GM12878 (cell line): ENCODE results near the gene GRIK4.

Experiments
- BACH1 ChIP-seq: fragments of 450-650 bp; IDR thresholded peaks from 2 replicates; pipeline ENCODE4 v1.6.1; 2017; ENCODE audit warnings: mild to moderate bottlenecking, borderline replicate concordance
- BHLHE40 ChIP-seq, 2 experiments: fragments of 450-650 bp in 1 of 2; IDR thresholded peaks; 2 replicates each; pipeline ENCODE4 v1.6.1; 2011 to 2017; ENCODE audit warnings: low read depth in 2 of 2, borderline replicate concordance in 1 of 2, improper control_type of control experiment in 1 of 2, low read length in 1 of 2, mild to moderate bottlenecking in 1 of 2
- ETV6 ChIP-seq, 2 experiments: fragments of 450-650 bp in 1 of 2; IDR thresholded peaks in 1 of 2; conservative IDR thresholded peaks in 1 of 2; 2 replicates each; pipeline ENCODE4 v1.6.1; 2014; ENCODE audit warnings: antibody characterized with exemption in 1 of 2, borderline replicate concordance in 1 of 2, low read depth in 1 of 2, mild to moderate bottlenecking in 1 of 2, moderate library complexity in 1 of 2
- POLR2A ChIP-seq: IDR thresholded peaks from 2 replicates; pipeline ENCODE4 v1.6.1; 2011; ENCODE audit warnings: low read depth, mild to moderate bottlenecking, low read length
- SPI1 ChIP-seq: IDR thresholded peaks from 2 replicates; pipeline ENCODE4 v1.6.1; 2011; ENCODE audit warnings: low read depth, mild to moderate bottlenecking, low read length, moderate library complexity, borderline replicate concordance; ENCODE audit not compliant: insufficient read depth
- TF ChIP-seq, protein P1 (sequence below): fragments of 450-650 bp; IDR thresholded peaks from 2 replicates; pipeline ENCODE4 v1.6.1; 2016; ENCODE audit warnings: mild to moderate bottlenecking, moderate library complexity, borderline replicate concordance
- TF ChIP-seq, protein P2 (sequence below), 3 experiments: IDR thresholded peaks in 2 of 3; conservative IDR thresholded peaks in 1 of 3; 2 replicates each; pipeline ENCODE4 v1.5.1; 2011; ENCODE audit warnings: low read depth in 3 of 3, low read length in 3 of 3, mild to moderate bottlenecking in 3 of 3, control low read depth in 2 of 3, moderate library complexity in 2 of 3, inconsistent platforms in 1 of 3, mixed read lengths in 1 of 3; ENCODE audit not compliant: control insufficient read depth in 2 of 3, insufficient read depth in 1 of 3; ENCODE audit errors: extremely low read depth in 1 of 3
- TF ChIP-seq, protein P3 (sequence below): fragments of 450-650 bp; IDR thresholded peaks from 2 replicates; pipeline ENCODE4 v1.6.1; 2017; ENCODE audit warnings: mild to moderate bottlenecking
- TF ChIP-seq, protein P4 (sequence below): fragments of 450-650 bp; formaldehyde crosslinking; IDR thresholded peaks from 2 replicates; pipeline ENCODE4 v1.5.0; 2022; ENCODE audit warnings: mild to moderate bottlenecking, missing genetic modification characterization

DNA sequence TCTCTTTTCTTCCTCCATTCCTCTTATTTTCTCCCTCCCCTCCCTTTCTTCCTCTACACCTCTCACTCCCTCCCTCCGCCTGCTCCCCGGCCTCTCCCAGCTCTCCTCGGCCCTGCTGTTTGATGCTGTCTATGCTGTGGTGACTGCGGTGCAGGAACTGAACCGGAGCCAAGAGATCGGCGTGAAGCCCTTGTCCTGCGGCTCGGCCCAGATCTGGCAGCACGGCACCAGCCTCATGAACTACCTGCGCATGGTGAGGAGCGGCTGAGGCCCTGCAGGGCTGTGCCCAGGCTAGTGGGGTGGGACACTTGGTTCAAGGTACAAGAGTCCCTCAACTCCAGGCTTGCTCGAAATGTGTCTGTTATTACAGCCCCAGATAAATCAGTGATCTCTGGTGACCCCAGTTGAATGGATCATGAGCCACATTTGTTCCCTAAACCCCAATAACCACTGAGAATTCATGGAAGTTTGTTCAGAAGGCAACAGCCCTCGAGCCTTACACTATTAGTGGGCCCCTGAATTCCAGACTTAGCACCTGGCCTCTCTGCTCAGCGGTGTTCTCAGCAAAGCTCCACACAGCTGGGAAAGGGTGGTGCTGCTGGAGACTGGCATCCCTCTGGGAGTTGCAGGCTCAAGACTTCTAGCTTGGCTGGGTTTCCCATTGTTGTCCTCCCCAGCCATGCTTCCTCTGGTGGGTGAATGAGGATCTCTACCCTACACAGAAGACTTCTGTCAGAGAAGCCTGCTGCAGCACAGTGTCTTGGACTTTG is 362.6 kb downstream of the GRIK4 start:
- TF ChIP-seq BHLHE40 (IDR thresholded peaks at IDR 0.05; ENCODE audit: borderline replicate concordance in 1 of 2, low read depth in 2 of 2, low read length in 1 of 2), result no peak
- TF ChIP-seq SPI1, result no peak
- TF ChIP-seq, protein P1, sequence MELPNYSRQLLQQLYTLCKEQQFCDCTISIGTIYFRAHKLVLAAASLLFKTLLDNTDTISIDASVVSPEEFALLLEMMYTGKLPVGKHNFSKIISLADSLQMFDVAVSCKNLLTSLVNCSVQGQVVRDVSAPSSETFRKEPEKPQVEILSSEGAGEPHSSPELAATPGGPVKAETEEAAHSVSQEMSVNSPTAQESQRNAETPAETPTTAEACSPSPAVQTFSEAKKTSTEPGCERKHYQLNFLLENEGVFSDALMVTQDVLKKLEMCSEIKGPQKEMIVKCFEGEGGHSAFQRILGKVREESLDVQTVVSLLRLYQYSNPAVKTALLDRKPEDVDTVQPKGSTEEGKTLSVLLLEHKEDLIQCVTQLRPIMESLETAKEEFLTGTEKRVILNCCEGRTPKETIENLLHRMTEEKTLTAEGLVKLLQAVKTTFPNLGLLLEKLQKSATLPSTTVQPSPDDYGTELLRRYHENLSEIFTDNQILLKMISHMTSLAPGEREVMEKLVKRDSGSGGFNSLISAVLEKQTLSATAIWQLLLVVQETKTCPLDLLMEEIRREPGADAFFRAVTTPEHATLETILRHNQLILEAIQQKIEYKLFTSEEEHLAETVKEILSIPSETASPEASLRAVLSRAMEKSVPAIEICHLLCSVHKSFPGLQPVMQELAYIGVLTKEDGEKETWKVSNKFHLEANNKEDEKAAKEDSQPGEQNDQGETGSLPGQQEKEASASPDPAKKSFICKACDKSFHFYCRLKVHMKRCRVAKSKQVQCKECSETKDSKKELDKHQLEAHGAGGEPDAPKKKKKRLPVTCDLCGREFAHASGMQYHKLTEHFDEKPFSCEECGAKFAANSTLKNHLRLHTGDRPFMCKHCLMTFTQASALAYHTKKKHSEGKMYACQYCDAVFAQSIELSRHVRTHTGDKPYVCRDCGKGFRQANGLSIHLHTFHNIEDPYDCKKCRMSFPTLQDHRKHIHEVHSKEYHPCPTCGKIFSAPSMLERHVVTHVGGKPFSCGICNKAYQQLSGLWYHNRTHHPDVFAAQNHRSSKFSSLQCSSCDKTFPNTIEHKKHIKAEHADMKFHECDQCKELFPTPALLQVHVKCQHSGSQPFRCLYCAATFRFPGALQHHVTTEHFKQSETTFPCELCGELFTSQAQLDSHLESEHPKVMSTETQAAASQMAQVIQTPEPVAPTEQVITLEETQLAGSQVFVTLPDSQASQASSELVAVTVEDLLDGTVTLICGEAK, result no peak
- TF ChIP-seq, protein P2, sequence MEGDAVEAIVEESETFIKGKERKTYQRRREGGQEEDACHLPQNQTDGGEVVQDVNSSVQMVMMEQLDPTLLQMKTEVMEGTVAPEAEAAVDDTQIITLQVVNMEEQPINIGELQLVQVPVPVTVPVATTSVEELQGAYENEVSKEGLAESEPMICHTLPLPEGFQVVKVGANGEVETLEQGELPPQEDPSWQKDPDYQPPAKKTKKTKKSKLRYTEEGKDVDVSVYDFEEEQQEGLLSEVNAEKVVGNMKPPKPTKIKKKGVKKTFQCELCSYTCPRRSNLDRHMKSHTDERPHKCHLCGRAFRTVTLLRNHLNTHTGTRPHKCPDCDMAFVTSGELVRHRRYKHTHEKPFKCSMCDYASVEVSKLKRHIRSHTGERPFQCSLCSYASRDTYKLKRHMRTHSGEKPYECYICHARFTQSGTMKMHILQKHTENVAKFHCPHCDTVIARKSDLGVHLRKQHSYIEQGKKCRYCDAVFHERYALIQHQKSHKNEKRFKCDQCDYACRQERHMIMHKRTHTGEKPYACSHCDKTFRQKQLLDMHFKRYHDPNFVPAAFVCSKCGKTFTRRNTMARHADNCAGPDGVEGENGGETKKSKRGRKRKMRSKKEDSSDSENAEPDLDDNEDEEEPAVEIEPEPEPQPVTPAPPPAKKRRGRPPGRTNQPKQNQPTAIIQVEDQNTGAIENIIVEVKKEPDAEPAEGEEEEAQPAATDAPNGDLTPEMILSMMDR (IDR thresholded peaks at IDR 0.05 in 2 of 3, conservative IDR thresholded peaks at IDR 0.05 in 1 of 3; ENCODE audit: control insufficient read depth in 2 of 3, extremely low read depth in 1 of 3, insufficient read depth in 1 of 3, low read depth in 3 of 3, low read length in 3 of 3), result no peak
- TF ChIP-seq POLR2A, result no peak
- TF ChIP-seq, protein P3, sequence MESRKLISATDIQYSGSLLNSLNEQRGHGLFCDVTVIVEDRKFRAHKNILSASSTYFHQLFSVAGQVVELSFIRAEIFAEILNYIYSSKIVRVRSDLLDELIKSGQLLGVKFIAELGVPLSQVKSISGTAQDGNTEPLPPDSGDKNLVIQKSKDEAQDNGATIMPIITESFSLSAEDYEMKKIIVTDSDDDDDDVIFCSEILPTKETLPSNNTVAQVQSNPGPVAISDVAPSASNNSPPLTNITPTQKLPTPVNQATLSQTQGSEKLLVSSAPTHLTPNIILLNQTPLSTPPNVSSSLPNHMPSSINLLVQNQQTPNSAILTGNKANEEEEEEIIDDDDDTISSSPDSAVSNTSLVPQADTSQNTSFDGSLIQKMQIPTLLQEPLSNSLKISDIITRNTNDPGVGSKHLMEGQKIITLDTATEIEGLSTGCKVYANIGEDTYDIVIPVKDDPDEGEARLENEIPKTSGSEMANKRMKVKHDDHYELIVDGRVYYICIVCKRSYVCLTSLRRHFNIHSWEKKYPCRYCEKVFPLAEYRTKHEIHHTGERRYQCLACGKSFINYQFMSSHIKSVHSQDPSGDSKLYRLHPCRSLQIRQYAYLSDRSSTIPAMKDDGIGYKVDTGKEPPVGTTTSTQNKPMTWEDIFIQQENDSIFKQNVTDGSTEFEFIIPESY, result no peak
- no peak for TF ChIP-seq BACH1
- TF ChIP-seq, protein P4, sequence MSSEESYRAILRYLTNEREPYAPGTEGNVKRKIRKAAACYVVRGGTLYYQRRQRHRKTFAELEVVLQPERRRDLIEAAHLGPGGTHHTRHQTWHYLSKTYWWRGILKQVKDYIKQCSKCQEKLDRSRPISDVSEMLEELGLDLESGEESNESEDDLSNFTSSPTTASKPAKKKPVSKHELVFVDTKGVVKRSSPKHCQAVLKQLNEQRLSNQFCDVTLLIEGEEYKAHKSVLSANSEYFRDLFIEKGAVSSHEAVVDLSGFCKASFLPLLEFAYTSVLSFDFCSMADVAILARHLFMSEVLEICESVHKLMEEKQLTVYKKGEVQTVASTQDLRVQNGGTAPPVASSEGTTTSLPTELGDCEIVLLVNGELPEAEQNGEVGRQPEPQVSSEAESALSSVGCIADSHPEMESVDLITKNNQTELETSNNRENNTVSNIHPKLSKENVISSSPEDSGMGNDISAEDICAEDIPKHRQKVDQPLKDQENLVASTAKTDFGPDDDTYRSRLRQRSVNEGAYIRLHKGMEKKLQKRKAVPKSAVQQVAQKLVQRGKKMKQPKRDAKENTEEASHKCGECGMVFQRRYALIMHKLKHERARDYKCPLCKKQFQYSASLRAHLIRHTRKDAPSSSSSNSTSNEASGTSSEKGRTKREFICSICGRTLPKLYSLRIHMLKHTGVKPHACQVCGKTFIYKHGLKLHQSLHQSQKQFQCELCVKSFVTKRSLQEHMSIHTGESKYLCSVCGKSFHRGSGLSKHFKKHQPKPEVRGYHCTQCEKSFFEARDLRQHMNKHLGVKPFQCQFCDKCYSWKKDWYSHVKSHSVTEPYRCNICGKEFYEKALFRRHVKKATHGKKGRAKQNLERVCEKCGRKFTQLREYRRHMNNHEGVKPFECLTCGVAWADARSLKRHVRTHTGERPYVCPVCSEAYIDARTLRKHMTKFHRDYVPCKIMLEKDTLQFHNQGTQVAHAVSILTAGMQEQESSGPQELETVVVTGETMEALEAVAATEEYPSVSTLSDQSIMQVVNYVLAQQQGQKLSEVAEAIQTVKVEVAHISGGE (CRISPR knock-in tag), result no peak
- TF ChIP-seq ETV6 (conservative IDR thresholded peaks at IDR 0.05 in 1 of 2, IDR thresholded peaks at IDR 0.05 in 1 of 2; ENCODE audit: borderline replicate concordance in 1 of 2, low read depth in 1 of 2), result no peak
